ENCODE measurements around the gene TGFBR2.

Gene TGFBR2

GRCh38 chr3:30676424-30677346 is 70.3 kb downstream of the TGFBR2 start:
- DNase-seq: no peak

DNA sequence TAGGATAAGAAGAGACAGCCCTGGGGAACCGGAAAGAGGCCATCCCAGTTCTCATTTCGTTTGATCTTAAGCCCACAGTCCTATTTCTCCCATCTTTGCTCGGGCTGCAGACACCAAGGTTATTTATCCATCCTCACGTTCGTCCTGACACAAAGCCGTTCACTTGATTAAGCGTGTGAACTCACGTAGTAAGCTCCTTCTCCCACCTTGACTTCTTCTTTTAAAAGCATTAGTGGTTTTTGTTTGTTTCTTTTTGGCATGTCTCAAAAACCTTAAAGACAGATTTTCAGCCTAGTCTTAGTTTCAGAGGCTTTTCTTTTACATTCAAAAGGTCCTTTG is 70.9 kb downstream of the TGFBR2 start:
- DNase-seq: no peak

GRCh38 chr3:30679045-30679444 is 72.6 kb downstream of the TGFBR2 start:
- DNase-seq: no peak

DNA sequence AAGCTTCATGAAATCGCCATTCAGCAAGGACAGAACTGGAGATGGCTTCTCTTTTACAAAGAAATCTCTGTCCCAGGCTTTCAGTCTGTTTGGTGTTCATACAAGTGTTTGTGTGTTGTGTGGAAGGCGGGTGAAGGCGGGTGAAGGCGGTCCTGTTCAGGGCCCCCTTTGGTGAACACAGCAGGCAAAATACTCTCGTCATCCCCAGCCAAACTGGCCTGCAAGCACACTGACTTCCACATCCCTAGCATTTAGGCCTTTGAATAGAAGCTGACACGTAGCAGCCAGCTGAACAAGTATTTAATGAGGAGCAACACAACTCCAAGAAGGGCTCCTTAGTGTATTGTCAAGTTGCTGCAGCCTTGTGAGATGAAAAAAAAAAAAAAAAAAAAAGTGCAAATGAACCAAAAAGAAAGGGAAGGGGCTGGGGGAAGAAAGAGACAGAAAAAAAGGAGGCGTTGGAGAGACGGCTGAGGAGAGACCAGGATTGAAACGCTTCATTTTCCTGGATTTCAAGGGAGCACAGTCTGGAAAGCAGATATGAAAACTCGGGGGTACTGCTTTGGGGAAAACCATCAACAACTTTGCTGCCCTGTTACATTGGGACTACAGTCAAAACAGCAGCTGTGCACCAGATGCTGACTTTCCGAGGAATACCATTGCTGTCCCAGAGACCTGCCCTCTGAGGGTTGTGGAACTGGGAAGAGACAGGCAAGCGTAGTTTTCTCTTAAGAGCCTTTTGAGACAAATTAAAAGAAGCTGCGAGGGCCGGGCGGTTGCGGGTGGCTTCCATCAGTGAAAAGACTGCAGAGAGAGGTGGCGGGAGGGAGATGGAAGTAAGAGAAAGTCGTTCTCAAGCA is 74.6 kb downstream of the TGFBR2 start:
- DNase-seq: peak; percentile 86

- peak; percentile 67 for DNase-seq
Measured at GRCh38 chr3:30681649-30682211, 75.3 kb downstream of the TGFBR2 start.

GRCh38 chr3:30682434-30683155 is 76.2 kb downstream of the TGFBR2 start:
- DNase-seq: no peak

GRCh38 chr3:30683769-30684168 is 77.4 kb downstream of the TGFBR2 start:
- DNase-seq: no peak

DNA sequence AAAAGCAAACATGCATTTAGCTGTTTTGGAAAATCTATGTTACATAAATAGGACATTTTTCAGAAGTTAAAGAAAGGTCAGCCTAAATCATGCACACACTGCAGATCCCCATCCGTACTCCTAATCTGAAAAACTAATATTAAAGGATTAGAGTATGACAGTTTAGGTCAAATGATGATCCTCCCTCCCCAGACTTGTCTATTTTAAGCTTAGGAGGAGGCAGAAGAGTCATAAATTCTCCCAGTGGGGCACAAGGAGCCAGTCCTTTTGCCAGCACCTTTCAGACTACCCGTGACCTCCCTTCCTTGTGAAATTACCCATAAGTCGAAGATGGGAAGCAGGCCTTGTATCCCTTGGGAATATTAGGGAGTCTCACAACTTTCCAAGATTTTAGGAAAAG is 78.0 kb downstream of the TGFBR2 start:
- no peak for DNase-seq

DNA sequence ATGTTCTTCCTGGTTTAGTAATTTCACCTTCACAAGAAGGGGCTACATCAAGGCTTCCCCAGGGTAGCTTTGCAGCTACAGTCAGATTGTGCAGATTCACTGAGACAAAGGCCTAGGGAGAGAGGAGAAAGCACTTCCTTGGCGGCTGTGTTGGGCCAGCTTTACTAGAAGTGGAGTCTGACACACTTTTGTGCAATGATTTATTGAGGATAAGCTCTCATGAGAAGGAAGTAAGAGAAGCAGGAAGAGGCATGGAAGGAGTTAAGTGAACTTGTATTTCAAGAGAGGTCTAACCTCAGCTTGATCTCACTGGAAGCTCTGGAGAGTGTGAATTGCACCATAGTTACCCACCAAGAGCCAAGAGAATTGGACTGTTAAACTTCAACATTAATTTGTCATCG is 78.9 kb downstream of the TGFBR2 start:
- DNase-seq: no peak

DNA sequence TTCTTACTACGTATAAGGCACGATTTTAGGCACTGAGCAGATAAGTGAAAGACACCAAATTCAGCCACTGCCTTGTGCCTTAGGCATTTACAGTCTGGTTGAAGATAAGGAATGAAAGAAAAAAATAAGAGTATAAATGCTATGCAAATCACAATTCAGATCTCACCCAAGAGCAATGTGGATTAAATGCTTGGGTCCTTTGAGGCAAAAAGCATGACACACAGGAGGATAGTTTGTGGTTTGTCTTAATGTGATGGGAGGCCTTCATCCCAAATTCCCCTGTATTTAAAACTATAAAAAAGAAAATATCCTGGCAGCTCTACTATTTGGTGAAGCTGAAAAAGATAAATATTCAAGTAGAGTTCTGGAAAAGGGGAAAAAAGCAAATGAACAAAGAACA is 79.8 kb downstream of the TGFBR2 start:
- DNase-seq: no peak

- no peak for DNase-seq
Measured at GRCh38 chr3:30686799-30687198, 80.4 kb downstream of the TGFBR2 start.

- DNase-seq: no peak
Measured at GRCh38 chr3:30687930-30688570, 81.6 kb downstream of the TGFBR2 start.

GRCh38 chr3:30688776-30689641 is 82.6 kb downstream of the TGFBR2 start:
- no peak for DNase-seq

DNA sequence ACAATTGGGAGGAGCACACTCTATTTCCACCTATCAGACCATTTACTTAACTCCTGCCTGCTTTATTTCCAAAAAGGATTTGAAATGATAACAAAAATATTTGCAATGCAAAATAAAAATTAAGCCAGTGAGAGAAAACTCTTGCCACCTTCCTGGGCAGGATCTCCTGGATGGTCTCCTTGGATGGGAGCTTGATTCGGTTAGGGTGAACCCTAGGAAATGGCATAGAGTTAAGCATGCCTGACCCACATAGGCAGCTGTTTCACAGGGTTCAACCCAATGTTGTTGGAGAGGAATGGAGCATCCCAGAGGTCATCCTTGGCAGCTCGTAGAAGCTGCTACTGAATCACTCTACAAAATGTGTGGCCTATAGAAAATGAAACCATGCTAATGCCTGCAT is 83.8 kb downstream of the TGFBR2 start:
- no peak for DNase-seq

GRCh38 chr3:30691249-30691880 is 85.0 kb downstream of the TGFBR2 start:
- no peak for DNase-seq

DNA sequence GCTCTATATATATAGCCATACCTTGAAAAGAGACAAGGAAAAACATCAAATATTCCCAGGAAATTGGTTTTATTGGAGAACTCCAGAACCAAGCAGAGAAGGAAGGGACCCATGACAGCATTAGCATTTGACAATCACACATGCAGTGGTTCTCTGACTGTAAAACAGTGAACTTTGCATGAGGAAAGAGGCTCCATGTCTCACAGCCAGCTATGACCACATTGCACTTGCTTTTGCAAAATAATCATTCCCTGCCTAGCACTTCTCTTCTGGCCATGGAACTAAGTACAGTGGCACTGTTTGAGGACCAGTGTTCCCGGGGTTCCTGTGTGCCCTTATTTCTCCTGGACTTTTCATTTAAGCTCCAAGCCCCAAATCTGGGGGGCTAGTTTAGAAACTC is 85.5 kb downstream of the TGFBR2 start:
- DNase-seq: no peak

DNA sequence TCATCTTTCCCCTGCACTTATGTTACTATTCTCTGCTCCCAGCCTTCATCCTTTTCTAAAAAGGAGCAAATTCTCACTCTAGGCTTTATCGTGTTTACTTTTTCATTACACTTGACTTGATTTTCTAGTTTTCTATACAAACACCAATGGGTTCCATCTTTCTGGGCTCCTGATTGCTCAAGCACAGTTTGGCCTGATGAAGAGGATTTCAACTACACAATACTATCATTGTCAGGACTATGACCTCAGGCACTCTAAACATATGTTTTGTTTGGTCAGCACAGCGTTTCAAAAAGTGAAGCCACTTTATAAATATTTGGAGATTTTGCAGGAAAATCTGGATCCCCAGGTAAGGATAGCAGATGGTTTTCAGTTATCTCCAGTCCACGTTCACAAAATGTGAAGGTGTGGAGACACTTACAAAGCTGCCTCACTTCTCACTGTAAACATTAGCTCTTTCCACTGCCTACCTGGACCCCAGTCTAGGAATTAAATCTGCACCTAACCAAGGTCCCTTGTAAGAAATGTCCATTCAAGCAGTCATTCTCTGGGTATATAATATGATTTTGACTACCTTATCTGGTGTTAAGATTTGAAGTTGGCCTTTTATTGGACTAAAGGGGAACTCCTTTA is 86.2 kb downstream of the TGFBR2 start:
- no peak for DNase-seq

DNA sequence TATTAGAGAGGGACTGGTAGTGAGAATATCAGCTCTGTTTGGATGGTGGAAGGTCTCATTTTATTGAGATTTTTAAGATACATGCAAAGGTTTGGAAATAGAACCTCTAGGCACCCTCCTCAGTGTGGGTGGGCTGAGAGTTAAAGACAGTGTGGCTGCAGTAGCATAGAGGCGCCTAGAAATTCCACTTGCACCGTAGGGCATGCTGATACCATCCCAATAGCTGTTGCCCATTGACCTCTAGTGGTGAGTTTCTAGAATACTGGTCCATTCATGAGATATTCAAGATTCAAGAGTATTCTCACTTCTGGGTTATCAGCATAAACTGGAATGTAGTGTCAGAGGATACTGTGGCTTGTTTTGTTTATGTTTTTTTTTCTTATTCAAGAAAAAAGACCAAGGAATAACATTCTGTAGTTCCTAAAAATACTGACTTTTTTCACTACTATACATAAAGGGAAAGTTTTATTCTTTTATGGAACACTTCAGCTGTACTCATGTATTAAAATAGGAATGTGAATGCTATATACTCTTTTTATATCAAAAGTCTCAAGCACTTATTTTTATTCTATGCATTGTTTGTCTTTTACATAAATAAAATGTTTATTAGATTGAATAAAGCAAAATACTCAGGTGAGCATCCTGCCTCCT is 87.2 kb downstream of the TGFBR2 start:
- peak; percentile 63 for DNase-seq

DNA sequence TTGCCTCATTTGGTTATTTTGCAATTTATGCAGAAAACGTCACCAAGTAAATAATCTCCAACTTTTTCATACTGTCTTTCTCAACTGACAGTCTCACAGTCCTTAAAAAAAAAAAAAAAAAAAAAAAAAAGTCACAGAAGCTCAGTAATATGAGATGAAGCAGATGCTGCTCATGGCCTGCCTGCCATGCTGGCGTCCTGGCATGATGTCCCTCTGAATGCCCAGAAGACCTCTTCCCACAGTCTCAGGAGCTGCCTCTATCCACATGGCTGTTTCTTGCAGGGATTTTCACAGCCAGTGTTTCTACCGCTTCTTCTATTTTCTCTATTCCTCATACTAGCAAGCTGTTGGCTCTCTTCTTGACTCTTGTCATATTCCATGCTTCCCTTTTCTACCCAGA is 87.7 kb downstream of the TGFBR2 start:
- DNase-seq: no peak

DNA sequence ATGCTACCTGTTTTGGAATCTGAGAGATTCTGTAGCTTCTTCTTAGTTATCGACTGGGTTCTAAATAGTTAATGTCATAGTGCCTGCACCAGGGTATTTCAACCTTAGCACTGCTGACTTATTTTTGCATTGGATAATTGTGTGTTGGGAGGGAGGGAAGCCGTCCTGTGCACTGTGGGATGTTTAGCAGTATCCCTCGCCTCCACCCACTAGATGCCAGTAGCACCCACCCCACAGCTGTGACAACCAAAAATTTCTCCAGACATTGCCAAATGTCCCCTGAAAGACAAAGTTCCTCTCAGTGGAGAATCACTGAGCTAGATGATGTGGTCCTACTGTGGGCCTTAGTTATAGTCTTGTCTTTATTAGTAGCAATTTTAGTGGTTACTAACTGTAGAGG is 88.3 kb downstream of the TGFBR2 start:
- DNase-seq: no peak

Measured in right hindlimb (tissue), 1 donor.